Activated CD4-positive, alpha-beta T cell treated with anti-CD3 and anti-CD28 coated beads, Interleukin-2, amount 50 U/mL, for 1 hour (primary cell): ENCODE measurements around the gene PTPRM.

Experiments
- DNase-seq: peaks from one replicate; pipeline ENCODE4 v3.0.0-alpha.2; 2020

Gene PTPRM

DNA sequence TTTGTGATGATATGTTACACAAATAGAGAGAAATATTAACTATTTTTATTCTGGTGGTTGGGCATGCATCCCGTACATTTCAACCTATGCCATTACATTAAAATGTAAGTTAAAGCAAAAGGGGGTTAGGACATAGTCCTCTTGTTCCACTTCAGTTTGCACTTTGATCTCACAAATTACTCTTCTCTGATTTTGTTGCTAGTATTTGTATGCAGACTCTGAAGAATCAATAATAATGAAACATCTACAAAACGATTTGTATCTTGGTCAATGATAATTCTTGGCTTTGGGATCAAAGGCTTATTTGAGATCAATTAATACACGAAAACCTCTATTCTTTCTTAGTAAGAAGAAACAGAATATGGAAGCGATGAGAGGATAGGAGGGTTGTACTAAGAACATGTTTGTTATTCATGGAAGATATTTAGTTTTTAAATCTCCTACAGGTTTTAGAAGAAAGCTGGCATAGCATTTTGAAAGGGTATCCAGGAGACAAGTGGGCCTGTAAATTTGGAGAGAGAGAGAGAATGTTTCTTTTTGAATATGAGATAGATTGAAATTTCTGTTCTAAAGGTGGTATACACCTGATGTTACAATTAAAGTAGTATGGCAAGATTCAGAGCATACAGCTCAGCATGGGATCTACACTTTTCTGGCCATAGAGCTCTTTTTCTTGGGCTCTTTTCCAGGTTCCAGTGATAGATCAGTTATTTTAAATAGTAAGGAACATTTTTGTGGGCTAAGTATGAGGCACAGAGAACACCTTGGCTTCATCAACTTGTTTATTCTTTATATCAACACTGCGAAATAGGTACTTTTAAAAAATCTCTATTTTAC, 347.9 kb downstream of the PTPRM start:
- DNase-seq = no peak

DNA sequence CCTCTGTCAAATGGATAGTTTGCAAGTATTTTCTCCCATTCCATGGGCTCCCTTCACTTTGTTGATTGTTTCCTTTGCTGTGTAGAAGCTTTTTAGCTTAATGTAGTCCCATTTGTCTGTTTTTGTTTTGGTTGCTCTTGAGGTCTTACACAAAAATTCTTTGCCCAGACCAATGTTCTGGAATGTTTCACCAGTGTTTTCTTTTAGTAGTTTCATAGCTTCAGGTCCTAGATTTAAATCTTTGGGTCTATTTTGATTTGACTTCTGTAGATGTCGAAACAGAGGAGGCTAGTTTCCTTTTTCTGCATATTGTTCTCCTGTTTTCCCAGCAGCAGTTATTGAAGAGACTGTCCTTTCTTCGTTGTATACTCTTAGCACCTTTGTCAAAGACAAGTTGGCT, 351.6 kb downstream of the PTPRM start:
- DNase-seq = no peak

DNA sequence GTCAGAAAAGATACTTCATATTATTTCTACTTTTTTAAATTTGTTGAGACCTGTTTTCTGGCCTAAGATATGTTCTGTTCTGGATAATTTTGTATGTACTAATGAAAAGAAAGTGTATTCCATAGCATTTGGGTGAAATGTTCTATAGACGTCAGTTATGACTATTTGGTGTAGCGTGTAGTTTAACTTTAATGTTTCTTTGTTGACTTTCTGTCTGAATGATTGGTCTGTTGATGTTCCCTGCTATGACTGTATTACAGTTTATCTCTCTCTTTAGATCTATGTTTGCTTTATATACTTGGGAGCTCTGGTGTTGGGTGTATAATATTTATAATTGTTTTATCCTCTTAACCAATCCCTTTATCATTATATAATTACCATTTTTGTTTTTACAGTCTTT, 352.4 kb downstream of the PTPRM start:
- no peak for DNase-seq

DNA sequence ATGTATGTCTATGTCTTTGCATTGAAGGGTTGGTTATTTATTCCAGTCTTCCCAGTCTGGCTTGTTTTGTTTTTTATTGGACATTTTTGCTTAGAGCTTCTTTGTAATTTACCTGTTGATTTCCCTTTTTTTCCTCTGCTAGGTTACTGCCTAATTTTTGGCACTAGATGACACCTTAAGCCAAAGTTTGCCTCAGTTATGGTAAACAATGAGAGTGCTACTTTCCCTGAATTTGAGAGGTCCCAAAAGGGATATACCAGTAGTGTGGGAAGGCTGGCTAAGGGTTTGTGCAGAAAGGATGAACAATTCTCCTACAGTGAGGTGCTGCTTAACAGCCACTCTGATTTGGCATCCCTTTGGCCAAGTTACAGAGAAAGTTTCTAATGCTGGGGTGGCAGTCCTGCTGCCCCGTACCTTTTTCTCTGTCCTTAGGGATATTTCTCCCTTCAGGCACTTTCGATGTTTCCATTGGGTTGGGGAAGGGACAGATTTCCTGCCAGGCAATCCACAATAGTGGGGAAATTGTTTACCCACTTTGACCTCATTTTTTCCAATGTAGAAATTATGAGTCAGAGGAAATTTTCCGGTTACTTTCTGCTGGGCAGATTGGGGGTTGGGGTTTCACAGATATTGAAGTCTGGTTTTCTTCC, 354.9 kb downstream of the PTPRM start:
- DNase-seq = no peak

DNA sequence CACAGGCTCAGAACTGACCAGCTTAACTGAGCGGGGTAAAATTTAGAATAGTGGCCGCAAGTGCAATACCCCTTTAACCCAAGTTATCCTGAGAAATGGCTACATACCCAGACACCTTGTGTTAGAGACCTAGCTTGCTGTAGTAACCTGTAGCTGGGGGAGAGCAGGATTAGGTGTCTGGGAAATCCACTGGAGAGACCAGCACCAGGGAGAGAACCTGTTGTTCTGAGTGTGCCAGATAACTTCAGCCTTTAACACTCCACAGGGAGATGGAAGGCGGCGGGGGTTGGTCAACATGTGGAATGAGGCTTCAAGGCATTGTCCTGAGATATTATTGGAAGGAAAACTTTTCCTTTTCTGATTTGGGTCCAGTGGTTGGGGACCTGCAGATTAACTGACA, 356.0 kb downstream of the PTPRM start:
- DNase-seq = no peak

GRCh38 chr18:7924616-7925015, 357.5 kb downstream of the PTPRM start:
- DNase-seq = no peak

DNA sequence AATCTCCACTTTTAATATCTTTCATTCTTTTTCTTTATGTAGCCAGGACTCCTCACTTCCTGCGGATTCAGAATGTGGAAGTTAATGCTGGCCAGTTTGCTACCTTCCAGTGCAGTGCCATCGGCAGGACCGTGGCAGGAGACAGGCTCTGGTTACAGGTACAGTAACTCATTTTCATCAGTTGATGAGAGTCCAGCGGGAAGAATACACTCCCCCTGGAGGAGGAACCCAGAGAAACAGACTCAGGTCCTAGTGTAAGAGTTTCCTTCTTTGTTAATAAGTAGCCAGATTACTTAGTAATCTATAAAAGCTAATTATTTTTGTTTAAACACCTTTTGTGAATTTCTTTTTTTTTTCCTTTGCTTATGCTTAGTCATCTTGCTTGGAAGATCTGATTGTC, 359.4 kb downstream of the PTPRM start:
- DNase-seq = no peak

DNA sequence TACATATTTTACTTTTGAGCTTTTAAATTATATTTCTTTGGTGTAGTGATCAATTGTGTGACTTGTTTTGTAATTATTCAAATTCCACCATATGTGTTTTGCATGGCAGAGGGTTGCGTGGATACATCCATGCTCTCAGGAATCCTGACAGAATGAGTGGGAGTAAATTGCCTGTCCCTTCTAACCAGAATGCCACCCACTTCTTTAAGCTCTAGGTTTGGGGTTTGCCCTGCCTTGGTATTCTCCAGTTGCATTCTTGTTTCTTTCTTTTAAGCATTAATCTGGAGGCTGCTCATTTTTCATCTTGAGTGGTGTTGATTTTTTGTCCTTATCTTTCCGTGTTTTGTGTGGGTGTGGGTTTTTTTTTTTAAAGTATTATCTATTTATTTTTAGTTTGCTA, 360.0 kb downstream of the PTPRM start:
- no peak for DNase-seq

- no peak for DNase-seq
Measured at GRCh38 chr18:7931763-7932162, 364.6 kb downstream of the PTPRM start.

DNA sequence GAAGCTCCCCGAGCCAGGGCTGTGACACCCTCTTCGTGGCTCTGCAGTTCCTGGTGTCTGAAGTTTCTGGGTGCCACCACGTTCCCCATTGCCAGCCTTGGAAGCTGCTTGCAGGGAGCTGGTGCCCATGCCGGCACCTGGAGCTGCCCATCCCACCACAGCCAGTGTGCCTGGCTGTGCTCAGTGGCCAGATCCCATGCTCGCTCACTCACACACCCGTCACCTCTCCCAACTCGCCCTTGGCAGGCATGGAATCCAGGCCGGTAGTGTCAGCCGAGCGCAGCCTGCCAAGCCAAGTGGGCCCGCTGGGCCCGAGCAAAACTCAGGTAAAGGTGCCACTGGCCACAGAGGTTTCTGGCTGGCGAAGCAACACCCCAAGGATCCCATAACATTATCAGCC, 370.2 kb downstream of the PTPRM start:
- DNase-seq = no peak

- DNase-seq = no peak
Measured at GRCh38 chr18:7939521-7939920, 372.4 kb downstream of the PTPRM start.

DNA sequence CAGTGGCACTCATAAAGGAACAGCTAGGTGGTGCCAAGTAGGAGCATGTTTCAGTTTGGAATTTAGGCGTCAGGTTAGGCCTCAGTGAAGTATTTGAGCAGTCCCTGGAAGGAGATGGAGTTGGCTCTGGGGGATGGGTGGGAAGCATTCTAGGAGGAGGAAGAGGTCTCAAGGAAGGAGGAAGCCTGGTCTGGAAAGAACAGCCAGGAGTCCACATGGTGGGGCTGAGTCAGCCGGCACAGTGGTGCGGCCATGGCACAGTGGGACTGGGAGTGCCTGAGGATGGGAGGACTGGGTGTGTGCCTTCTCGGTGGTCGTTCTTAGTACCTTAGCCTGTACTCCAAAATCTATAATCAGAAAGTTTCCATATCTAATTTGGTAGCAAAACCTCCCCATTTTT, 373.3 kb downstream of the PTPRM start:
- DNase-seq = no peak

DNA sequence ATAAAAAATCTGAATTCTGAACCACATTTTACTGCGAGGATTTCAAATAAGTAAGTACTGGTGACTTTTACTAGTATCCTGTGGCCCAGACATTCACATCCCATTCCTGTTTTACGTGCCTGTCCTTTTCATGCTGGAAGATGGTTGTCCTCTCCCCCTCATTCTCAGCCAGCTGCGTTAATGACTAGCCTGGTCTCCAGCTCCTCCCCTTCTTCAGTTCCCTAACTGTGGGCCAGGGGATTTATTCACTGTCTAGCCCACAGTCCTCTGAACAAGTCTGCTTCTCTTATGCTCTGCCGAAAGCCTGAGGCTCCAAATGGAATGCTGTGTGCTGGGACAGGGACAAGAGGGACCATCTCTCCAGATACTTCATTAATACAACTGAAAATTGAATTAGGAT, 373.9 kb downstream of the PTPRM start:
- DNase-seq = no peak

GRCh38 chr18:7941533-7941932, 374.4 kb downstream of the PTPRM start:
- DNase-seq = no peak

- no peak for DNase-seq
Measured at GRCh38 chr18:7945882-7946281, 378.8 kb downstream of the PTPRM start.

GRCh38 chr18:7946734-7947377, 379.7 kb downstream of the PTPRM start:
- peak; percentile 10 for DNase-seq

- no peak for DNase-seq
Measured at GRCh38 chr18:7950380-7951136, 383.4 kb downstream of the PTPRM start.

- no peak for DNase-seq
Measured at GRCh38 chr18:7953095-7953958, 386.2 kb downstream of the PTPRM start.

DNA sequence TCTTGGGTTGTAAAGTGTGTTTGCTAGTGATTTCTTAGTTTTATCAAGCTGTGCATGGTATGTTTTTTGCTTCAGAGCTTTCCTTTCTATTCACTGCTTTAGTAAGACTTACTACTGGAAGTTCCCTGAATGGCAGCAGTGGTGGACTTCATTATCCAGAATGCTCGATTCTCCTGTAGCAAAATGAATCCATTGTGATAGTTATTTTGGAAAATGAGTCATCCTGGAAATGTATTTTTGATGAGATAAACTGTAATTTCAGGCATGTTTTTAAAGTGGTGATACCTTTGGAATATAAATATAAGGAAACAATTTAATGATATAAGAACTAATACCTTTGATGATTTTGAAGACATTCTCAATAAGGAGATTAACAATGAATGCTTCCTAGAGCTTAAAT, 387.1 kb downstream of the PTPRM start:
- no peak for DNase-seq

DNA sequence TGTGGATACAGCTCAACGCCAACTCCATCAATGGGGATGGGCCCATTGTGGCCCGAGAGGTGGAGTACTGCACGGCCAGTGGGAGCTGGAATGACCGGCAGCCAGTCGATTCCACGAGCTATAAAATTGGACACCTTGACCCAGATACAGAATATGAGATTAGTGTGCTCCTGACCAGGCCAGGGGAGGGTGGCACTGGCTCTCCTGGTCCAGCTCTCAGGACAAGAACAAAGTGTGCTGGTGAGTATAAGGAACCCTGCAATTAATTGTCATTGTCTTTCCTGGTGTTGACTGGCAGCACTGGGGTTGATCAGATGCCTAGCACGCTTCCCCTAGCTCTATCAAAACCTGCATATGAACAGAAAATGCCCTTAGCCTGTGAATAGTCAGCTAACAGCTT, 388.1 kb downstream of the PTPRM start:
- no peak for DNase-seq

DNA sequence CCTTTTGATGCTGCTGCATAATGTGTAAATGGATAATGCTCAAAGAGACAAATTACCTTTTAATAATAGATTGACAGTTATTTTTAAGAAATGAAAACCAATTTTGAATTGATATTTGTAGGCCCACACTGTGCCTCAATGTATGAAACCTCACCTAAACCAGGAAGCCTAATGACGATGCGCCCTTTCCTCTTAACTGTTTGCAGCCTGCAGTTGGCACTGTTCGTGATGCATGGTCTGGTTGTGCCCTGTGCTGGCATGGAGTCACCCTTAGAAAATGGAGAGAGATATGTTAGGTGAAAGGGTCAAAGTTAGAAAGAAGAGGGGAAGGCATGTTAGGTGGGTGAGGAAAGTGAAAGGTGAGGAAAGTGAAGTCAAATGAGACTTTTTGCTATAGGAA, 390.2 kb downstream of the PTPRM start:
- DNase-seq = no peak
